Adipose tissue (tissue), 3 donors: Measurements from ENCODE around the gene CAMK2A. TPM values are rescaled to one million over a fixed set of nuclear protein-coding genes. Genes with fewer than 3 reads are reported as not detected.

Experiments used
- H3K27ac ChIP-seq: one replicate; pipeline ENCODE4 v1.5.1; 2013; ENCODE audit warnings: low read depth, low read length
- WGBS, 3 donors: extraction: QIAGEN DNeasy Blood & Tissue Kit; methylation state at CpG; one replicate each; pipeline ENCODE4 v1.1.7; 2013; 5-methylcytosine and 5-hydroxymethylcytosine counted together
- polyA plus RNA-seq, 3 donors: library from polyadenylated mRNA; stranded (reverse); fragments of 200-250 nt; gene quantifications; one replicate each; pipeline ENCODE4 v1.2.3, GENCODE V29; 2013
- donor health status: healthy with polysubstance abuse.
- donor health status: Bipolar disorder and iron deficiency.
- donor health status: healthy.

Gene CAMK2A
- polyA plus RNA-seq, 3 donors, result 0.06 to 0.07 TPM; not detected in 1

GRCh38 chr5:150265870-150266383 lies 23.6 kb downstream of the CAMK2A start:
- WGBS, 3 donors, result 72 to 82% (median 78%) methylated on average over 6 of the region's 6 CpGs
- no peak overlapping the region for H3K27ac ChIP-seq

DNA sequence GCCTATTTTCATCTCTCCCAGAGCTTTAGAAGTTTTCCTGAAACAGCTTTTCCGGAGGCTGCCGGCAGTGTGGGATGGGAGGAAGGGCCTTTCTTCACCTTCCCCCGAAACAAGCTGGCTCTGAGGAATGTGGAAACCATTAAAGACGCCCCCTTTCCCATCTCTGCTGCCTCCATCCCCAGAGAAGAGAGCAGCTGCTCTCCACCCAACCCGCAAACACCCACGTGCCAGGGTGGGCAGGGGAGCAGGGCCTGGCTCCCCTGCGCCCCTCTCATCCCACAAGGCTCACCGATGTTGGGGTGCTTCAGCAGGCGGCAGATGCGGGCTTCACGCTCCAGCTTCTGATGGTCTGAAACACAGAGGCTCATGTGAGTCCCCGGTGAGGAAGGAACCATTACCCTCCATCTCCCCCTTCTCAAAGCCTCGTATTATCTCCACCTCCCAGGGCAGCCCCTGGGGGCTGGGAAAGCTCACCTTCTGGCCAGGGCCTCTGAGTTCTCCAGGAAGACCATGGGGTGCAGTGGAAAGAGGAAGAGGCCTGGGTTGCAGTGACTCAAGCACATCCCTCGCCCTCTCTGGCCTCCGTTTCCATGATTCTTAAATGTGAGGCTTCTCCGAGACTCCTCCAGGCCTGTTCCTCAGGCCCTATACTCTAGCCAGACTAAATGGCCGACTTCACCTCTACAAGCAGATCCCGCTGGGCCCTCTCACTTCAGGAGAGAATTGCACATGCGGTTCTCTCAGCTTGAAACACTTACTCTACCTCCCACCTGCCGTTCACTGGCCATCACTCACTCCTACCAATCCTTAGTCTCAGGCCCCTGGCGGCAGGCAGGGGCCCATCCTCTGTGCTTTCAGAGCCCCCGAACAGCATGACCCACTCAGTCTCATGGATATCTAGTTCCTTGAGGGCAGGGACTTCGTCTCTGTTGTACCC lies 24.6 kb downstream of the CAMK2A start:
- WGBS, 3 donors, result 83 to 91% (median 85%) methylated on average over 23 of the region's 23 CpGs
- H3K27ac ChIP-seq, result no peak overlapping the region

- WGBS, 3 donors, result 56 to 59% (median 58%) methylated on average over 11 of the region's 11 CpGs
- no peak overlapping the region for H3K27ac ChIP-seq
These were observed 25.6 kb downstream of the CAMK2A start for GRCh38 chr5:150263801-150264621.

- WGBS, 3 donors, result 85 to 87% (median 86%) methylated on average over 5 of the region's 5 CpGs
- H3K27ac ChIP-seq, result no peak overlapping the region
These were observed 26.2 kb downstream of the CAMK2A start for GRCh38 chr5:150263375-150263775.

DNA sequence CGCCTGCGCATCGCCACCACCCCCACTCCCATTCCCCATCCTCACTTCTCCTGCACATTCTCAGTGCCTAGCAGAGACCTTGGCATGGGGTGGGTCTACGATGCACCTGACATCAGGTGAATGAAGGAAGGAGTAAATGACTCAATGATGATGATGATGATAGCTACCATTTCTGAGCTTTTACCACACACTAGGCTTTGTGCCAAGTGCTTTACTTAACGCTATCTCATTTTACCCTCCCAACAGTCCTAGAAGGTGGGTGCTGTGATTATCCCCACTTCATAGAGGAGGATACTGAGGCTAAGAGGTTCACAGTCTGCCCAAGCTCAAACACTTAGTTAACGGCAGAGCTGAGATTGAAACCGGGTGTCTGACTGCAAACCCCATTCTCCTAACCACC lies 27.1 kb downstream of the CAMK2A start:
- H3K27ac ChIP-seq, result no peak overlapping the region
- WGBS, 3 donors, result 88 to 96% (median 91%) methylated on average over 7 of the region's 7 CpGs

DNA sequence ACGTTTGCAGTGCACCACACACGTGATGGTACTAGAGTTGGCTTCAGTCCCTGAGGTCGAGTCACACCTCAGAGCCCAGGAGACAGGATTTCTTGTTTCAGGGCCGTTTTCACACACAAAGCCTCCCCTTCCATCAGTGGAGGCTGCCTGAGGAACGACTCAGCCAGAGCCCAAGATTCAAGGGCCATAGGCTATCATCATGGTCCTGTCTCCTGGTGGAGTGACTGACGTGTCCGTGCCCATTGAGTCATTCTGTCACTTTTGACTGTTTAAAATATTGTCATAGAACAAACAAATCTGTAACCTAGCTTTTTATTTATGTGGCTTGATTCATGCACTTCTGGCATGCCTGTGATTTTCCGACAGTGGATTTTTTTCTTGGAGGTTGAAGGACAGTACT lies 28.3 kb downstream of the CAMK2A start:
- H3K27ac ChIP-seq, result no peak overlapping the region
- 60 to 70% (median 69%) methylated on average over 8 of the region's 8 CpGs for WGBS, 3 donors

DNA sequence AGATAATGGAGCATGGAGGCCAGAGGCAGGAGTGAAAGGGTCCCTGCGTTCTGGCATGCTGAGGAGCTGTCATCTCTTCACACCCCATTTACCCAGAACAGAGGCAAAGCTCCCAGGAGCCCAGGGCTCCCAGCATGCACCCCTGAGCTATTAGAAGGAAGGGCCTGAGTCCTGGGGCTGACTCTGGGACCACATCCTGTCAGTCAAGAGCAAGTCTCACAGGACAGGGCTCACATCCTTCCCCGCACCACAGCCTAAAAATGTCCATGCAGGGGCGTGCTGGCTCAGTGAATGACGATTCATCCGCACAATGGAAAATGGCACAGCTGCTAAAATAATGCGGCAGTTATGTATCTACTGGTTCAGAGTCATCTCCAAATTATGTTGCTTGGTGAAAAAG lies 31.4 kb downstream of the CAMK2A start:
- no peak overlapping the region for H3K27ac ChIP-seq

GRCh38 chr5:150257424-150257823 lies 32.1 kb downstream of the CAMK2A start:
- WGBS, 3 donors, result 88 to 93% (median 89%) methylated on average over 11 of the region's 11 CpGs
- H3K27ac ChIP-seq, result no peak overlapping the region

More for the DNA sequence above, 31.4 kb downstream of the CAMK2A start:
- WGBS, 3 donors, result 61 to 80% (median 67%) methylated on average over 6 of the region's 6 CpGs

- no peak overlapping the region for H3K27ac ChIP-seq
- 62 to 81% (median 80%) methylated on average over 12 of the region's 12 CpGs for WGBS, 3 donors
These were observed 33.0 kb downstream of the CAMK2A start for GRCh38 chr5:150256410-150257064.

- 63 to 81% (median 78%) methylated on average over 6 of the region's 6 CpGs for WGBS, 3 donors
- H3K27ac ChIP-seq, result no peak overlapping the region
These were observed 33.7 kb downstream of the CAMK2A start for GRCh38 chr5:150255659-150256409.

- no peak overlapping the region for H3K27ac ChIP-seq
- 62 to 81% (median 81%) methylated on average over 4 of the region's 4 CpGs for WGBS, 3 donors
These were observed 34.8 kb downstream of the CAMK2A start for GRCh38 chr5:150254774-150255173.

DNA sequence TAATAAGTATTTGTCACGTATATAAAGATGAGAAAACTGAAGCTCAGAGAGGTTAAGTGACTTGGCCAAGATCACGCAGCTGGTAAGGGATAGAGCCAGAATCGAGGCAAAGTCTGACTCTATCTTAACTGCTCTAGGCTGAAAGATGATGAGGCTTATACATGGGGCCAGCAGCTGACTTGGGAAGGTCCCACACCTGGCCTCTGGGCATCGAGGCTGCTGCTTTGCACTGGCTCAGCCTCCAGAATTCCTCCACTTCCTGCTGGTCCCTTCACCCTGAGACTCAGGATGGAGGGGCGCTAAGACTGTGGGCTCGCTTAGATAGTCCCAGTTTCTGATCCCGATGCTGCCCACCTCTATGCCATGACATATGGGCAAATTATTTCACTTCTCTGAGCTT lies 35.2 kb downstream of the CAMK2A start:
- no peak overlapping the region for H3K27ac ChIP-seq
- WGBS, 3 donors, result 74 to 86% (median 78%) methylated on average over 7 of the region's 7 CpGs

- WGBS, 3 donors, result 89 to 91% (median 91%) methylated on average over 10 of the region's 10 CpGs
These were observed 36.0 kb downstream of the CAMK2A start for GRCh38 chr5:150253416-150254208.

DNA sequence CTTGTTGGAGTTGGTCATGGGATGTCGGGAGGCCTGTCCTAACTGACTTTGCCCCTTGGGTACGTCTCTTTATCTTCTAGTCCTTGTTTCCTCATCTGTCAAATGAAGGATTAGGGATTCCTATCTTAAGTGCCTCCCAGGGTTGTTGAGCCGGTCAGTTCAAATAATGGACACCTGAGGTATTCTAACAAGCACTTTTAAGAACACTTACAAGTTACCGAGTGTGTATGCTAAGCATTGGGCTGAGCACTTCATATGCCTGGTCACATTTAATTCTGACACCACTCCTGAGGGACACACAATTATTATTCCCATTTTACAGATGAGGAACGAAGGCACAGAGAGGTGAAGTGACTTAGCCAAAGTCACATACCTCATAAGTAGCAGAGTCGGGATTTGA lies 37.1 kb downstream of the CAMK2A start:
- 89 to 92% (median 91%) methylated on average over 6 of the region's 6 CpGs for WGBS, 3 donors
- H3K27ac ChIP-seq, result no peak overlapping the region

More at GRCh38 chr5:150253416-150254208, 36.0 kb downstream of the CAMK2A start:
- H3K27ac ChIP-seq, result no peak overlapping the region

DNA sequence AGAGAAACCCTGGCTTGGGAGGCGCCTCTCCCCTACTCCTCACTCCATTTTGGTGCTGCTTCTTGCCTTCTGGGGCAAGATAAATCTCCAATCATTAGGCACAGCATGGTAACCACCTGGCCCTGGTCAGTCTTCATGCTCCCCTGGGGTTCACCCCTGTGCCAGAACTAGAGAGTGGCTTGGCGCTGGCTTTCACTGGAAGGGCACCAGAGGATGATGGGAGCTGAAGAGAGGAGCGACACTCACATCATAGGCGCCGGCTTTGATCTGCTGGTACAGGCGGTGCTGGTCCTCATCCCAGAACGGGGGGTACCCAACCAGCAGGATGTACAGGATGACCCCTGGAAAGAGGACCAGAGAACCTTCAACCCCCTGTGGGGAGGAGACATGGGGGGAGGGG lies 38.1 kb downstream of the CAMK2A start:
- WGBS, 3 donors, result 88 to 93% (median 90%) methylated on average over 7 of the region's 7 CpGs
- H3K27ac ChIP-seq, result no peak overlapping the region

GRCh38 chr5:150249744-150250143 lies 39.8 kb downstream of the CAMK2A start:
- WGBS, 3 donors, result 81 to 90% (median 90%) methylated on average over 5 of the region's 5 CpGs

DNA sequence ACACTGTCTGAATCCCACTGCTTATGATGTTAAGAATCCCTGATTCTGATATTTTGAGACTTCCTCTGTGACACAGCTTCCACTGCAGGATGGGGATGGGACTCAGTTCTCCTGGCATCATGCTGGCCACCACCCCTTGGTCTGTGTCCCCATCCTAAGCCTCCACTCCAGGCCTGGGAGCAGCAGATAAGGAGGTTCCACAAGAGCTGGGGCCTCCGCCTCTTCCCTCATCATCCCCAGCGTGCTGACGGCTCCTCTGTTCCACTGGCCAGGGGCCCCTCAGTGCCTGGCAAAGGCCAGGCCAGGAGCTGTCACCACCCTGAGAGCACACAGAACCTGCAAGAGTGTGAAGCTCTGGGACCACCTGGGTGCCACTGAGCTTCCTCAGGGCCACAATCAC lies 40.6 kb downstream of the CAMK2A start:
- H3K27ac ChIP-seq, result no peak overlapping the region
- WGBS, 3 donors, result 90 to 97% (median 96%) methylated on average over 3 of the region's 3 CpGs

More at GRCh38 chr5:150249744-150250143, 39.8 kb downstream of the CAMK2A start:
- H3K27ac ChIP-seq, result no peak overlapping the region
